GM10248 (cell line): ENCODE results near the gene ARL5A.

ENCODE experiments used
- CTCF ChIA-PET: fragments of 300-600 bp; sonication (Branson Sonifier 250); formaldehyde crosslinking; extraction: SDS; loops from one replicate; lab custom pipeline; 2021; ENCODE audit warnings: antibody characterized with exemption; lab: Yijun Ruan, JAX
- POLR2A ChIA-PET: fragments of 350-650 bp; sonication (Branson Sonifier 250); formaldehyde crosslinking; extraction: SDS; loops from one replicate; lab custom pipeline; 2020; ENCODE audit warnings: antibody characterized with exemption; lab: Yijun Ruan, JAX
- DNase-seq: peaks from one replicate; pipeline ENCODE4 v3.0.0; 2012; ENCODE audit errors: extremely low spot score
- CTCF ChIP-seq: IDR thresholded peaks from 2 replicates; pipeline ENCODE4 v1.5.1; 2012; ENCODE audit warnings: mild to moderate bottlenecking, low read depth; ENCODE audit errors: extremely low read depth, missing control alignments, control extremely low read depth

The ARL5A gene

GRCh38 chr2:151754253-151754897, 73.8 kb downstream of the ARL5A start:
- CTCF ChIA-PET, result interaction anchor here (1.0 to 3.2 kb wide), 6 partner anchors 12 to 53 kb away, joined by 3 to 12 read pairs (median 8); no protein-coding TSS in a partner anchor
- TF ChIP-seq CTCF, result no peak
- DNase-seq, result no peak
- POLR2A ChIA-PET, result no interaction called here

GRCh38 chr2:151753540-151753939, 74.7 kb downstream of the ARL5A start:
- POLR2A ChIA-PET, result no interaction called here
- no peak for DNase-seq
- TF ChIP-seq CTCF, result no peak
- CTCF ChIA-PET, result interaction anchor here (1.9 to 2.0 kb wide), 2 partner anchors 21 to 25 kb away, joined by 5 to 6 read pairs; no protein-coding TSS in a partner anchor
